Measurements from ENCODE around the gene CLDN14. TPM values are rescaled to one million over a fixed set of nuclear protein-coding genes. Genes with fewer than 3 reads are reported as not detected.

CLDN14 gene
- total RNA-seq, 1 experiment from 2014 or later: not detected

GRCh38 chr21:36491209-36491910 lies 11.4 kb upstream of the CLDN14 start:
- no CpG with 5 or more reads among the region's 16 CpGs for WGBS (ENCODE audit: extremely low coverage, insufficient read length, low lambda C conversion rate)
- Histone ChIP-seq H2BK20ac (ENCODE audit: low read depth, low read length, poor library complexity, severe bottlenecking) (no peak overlapping the region), H2AFZ (ENCODE audit: low read length) (no peak overlapping the region), H2BK12ac (ENCODE audit: insufficient read length, low read depth, low read length) (no peak overlapping the region), H3K27me3 (ENCODE audit: insufficient read depth, low read length) (no peaks in the 10 kb centered on the region), H3K4me2 (ENCODE audit: insufficient read depth, insufficient read length, low read length) (no peak overlapping the region), H4K5ac (ENCODE audit: insufficient read length, low read depth, low read length) (no peak overlapping the region), H4K20me1 (ENCODE audit: control insufficient read depth, insufficient read depth, insufficient read length) (no peaks in the 10 kb centered on the region), H2BK15ac (ENCODE audit: low read depth, low read length) (no peak overlapping the region), H2BK5ac (ENCODE audit: insufficient read length, low read length) (no peak overlapping the region), H3K23ac (ENCODE audit: insufficient read length, low read depth, low read length) (no peak overlapping the region), H3K56ac (ENCODE audit: insufficient read length, low read depth, low read length) (no peak overlapping the region), H3K4ac (ENCODE audit: low read depth, low read length) (no peak overlapping the region), H4K91ac (ENCODE audit: insufficient read length, low read depth, low read length) (no peak overlapping the region), H3K4me1 (ENCODE audit: insufficient read depth, low read length) (no peaks in the 10 kb centered on the region), H3K18ac (ENCODE audit: insufficient read length, low read depth, low read length) (no peak overlapping the region), H3K79me1 (ENCODE audit: insufficient read depth, low read depth, low read length, poor library complexity, severe bottlenecking) (no peaks in the 10 kb centered on the region), H3K9ac (ENCODE audit: extremely low read depth, insufficient read length, low read length) (no peak overlapping the region), H3T11ph (ENCODE audit: low read length) (no peak overlapping the region), H2BK120ac (ENCODE audit: low read depth, low read length, poor library complexity, severe bottlenecking) (no peak overlapping the region), H3K27ac (ENCODE audit: insufficient read length, low read depth, low read length) (no peak overlapping the region), H3K9me3 (ENCODE audit: control insufficient read depth, low read depth, low read length) (no peaks in the 10 kb centered on the region), H2AK5ac (ENCODE audit: insufficient read length, low read length) (no peak overlapping the region), H3K23me2 (ENCODE audit: insufficient read length, low read depth, low read length, poor library complexity, severe bottlenecking) (no peaks in the 10 kb centered on the region), H3K14ac (ENCODE audit: insufficient read depth, low read length) (no peak overlapping the region), H4K8ac (replicated peaks; ENCODE audit: insufficient read length, low read depth, low read length) (no peak overlapping the region), H3K79me2 (ENCODE audit: insufficient read depth, low read length) (no peaks in the 10 kb centered on the region)
- Mint-ChIP-seq H3K9me3 (peaks cover 0 to 1% of the 10 kb centered on the region in 2 experiments; a peak in 1 of 5 replicates), H3K27ac (no peak overlapping the region; a peak in 1 of 7 replicates), H3K4me1 (peaks cover 2% of the 10 kb centered on the region in 2 experiments; a peak in 2 of 4 replicates), H3K27me3 (ENCODE audit: low read depth) (peaks cover 6% of the 10 kb centered on the region), H3K4me3 (no peak overlapping the region), H3K36me3 (ENCODE audit: insufficient read depth in 1 of 3, low read depth in 3 of 3) (no peaks in the 10 kb centered on the region; a peak in 1 of 7 replicates)
- TF ChIP-seq CTCF (conservative IDR thresholded peaks at IDR 0.05): no peak
- no peak for DNase-seq

Data from H9 (cell line).